ENCODE data around the gene MCF2.

DNA sequence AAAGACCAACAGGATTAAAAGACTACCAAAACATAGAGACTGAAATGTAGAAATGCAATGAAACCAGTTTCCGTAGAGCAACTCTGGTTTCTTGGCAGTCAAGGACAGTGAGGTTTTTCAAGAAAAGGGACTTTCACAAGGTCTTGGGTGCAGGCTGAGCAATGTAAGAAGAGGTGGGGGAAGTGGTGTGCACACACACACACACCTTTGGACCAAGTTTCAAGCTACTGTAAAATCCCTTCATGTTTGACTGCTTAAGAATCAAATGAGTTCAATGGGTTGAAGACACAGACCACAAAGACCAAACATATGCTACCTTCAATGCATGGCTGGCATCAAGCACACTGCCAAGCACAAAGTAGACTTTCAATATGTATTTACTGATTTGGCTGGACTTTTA is 17.8 kb upstream of the MCF2 start:
- no peak for TF ChIP-seq CTCF (conservative IDR thresholded peaks at IDR 0.05; ENCODE audit: low read length)
- TF ChIP-seq EZH2phosphoT487 (IDR thresholded peaks at IDR 0.05; ENCODE audit: borderline replicate concordance, low read depth, low read length), result no peak
